ENCODE measurements around the gene CEACAM19. TPM values are rescaled to one million over a fixed set of nuclear protein-coding genes. Genes with fewer than 3 reads are reported as not detected.

The CEACAM19 gene
- total RNA-seq, 4 donors from 2014 or later, result 2.1 to 6.8 (median 3.8) TPM

DNA sequence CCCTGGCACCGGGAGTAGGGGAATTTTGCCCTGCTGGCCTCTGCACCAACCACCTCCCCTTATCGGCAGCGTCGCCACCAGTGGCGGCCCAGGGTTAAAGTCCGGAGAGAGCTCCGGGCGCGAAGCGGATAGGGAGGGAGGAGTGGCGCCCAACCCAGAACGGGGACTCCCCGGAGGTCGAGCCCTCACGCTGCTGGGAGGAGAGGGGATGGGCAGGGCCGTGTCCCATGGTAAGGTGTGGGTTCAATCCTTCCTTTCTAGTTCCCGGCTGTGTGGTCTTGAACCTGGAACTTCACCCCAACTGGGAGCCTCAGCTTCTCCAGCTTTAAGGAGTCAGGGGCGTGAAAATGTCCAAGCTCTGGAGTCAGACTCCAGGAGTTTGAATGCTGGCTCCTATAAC lies 54.0 kb downstream of the CEACAM19 start:
- ATAC-seq (ENCODE audit: low FRiP score), result no peak

DNA sequence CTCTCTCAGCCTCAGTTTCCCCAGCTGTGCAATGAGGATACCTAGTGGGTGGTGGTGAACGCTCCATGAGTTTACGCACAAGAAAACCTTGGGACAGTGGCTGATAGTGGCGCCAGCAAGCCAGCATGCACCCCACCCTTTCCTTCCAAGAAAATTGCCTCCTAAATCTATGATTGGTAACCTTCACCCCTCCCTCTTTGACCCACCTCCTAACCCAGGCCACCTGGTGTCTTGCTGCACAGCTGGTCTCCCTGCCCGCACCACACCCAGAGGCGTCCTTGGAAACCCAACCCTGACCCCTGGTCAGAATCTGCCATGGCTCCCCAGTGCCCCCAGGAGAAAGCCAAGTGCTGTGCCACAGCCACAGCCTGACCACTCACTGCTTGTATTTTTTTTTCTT lies 54.4 kb downstream of the CEACAM19 start:
- ATAC-seq (ENCODE audit: low FRiP score) (no peak), DNase-seq (ENCODE audit: low spot score) (no peak)
- TF ChIP-seq CTCF (IDR thresholded peaks at IDR 0.05), result no peak

More for the DNA sequence above, 54.0 kb downstream of the CEACAM19 start:
- no peak for DNase-seq (ENCODE audit: low spot score)
- TF ChIP-seq CTCF (IDR thresholded peaks at IDR 0.05), result no peak

- no peak for ATAC-seq (ENCODE audit: low FRiP score)
- no peak for TF ChIP-seq CTCF (IDR thresholded peaks at IDR 0.05)
- DNase-seq (ENCODE audit: low spot score), result no peak
Observed at GRCh38 chr19:44726465-44726864, 55.2 kb downstream of the CEACAM19 start.

DNA sequence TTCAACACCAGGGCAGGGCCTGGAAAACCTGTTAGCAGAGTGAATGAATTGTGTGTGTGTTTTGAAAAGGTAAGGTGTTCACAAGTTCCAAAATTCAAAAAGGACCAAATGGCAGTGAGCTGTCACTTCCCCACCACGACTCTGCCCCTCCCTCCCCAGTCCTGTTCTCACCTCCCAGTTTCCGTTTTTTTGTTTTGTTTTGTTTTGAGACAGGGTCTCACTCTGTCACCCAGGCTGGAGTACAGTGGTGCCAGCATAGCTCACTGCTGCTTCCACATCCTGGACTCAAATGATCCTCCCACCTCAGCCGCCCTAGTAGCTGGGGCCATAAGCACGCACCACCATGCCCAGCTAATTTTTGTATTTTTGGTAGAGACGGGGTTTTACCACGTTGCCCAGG lies 56.9 kb downstream of the CEACAM19 start:
- ATAC-seq (ENCODE audit: low FRiP score) (no peak), DNase-seq (ENCODE audit: low spot score) (no peak)
- TF ChIP-seq CTCF (IDR thresholded peaks at IDR 0.05), result no peak

DNA sequence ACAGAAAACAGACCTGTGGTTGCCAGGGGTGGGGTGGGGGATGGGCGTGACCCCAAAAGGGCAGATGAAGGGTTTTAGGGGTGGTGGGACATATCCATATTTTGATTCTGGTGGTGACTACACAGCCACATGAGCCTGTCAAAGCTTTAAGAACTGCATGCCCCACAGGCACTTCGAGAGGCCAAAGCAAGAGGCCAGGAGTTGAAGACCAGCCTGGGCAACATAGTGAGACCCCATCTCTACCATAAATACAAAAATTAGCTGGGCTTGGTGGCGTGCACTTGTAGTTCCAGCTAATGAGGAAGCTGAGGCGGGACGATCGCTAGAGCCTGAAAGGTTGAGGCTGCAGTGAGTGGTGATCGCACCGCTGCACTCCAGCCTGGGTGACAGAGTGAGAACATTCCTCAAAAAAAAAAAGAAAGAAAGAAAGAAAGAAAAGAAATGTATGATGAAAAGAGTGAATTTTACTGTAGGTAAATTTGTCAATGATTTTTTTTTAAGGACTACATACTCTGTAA lies 58.3 kb downstream of the CEACAM19 start:
- TF ChIP-seq CTCF (IDR thresholded peaks at IDR 0.05), result no peak
- ATAC-seq (ENCODE audit: low FRiP score) (no peak), DNase-seq (ENCODE audit: low spot score) (no peak)

DNA sequence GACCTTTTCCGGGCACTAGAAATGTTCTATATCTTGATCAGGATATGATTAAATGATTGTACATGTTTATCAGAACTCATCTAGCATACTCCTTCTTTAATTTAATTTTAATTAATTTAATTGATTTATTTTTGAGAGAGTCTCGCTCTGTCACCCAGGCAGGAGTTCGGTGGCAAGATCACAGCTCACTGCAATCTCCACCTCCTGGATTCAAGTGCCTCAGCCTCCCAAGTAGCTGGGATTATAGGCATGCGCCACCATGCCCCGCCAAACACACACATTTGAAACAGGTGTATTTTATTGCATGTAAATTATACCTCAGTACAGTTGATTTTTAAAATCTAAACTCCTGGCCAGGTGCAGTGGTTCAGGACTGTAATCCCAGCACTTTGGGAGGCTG lies 59.8 kb downstream of the CEACAM19 start:
- TF ChIP-seq CTCF (IDR thresholded peaks at IDR 0.05), result no peak
- ATAC-seq (ENCODE audit: low FRiP score) (no peak), DNase-seq (ENCODE audit: low spot score) (no peak)

- peak; percentile 11 for ATAC-seq (ENCODE audit: low FRiP score)
- no peak for DNase-seq (ENCODE audit: low spot score)
Observed at GRCh38 chr19:44731622-44732021, 60.3 kb downstream of the CEACAM19 start.

More at GRCh38 chr19:44731622-44732021, 60.3 kb downstream of the CEACAM19 start:
- no peak for TF ChIP-seq CTCF (IDR thresholded peaks at IDR 0.05)

All from omental fat pad (tissue), 4 donors.